ENCODE measurements around the gene VRK2. TPM values are rescaled to one million over a fixed set of nuclear protein-coding genes. Genes with fewer than 3 reads are reported as not detected.
A peak's percentile ranks its signal among the peaks of the same experiment; 100 is the strongest.

The VRK2 gene
- total RNA-seq, 1 donor, result 22.1 TPM

- no peaks in the 10 kb centered on the region for H3K27me3 ChIP-seq (ENCODE audit: insufficient read depth, low read length)
- no peak overlapping the region for H3K27ac ChIP-seq (ENCODE audit: low read depth, low read length)
- no peak overlapping the region for H2AFZ ChIP-seq (ENCODE audit: low read length)
- no peak overlapping the region for H3K4me3 ChIP-seq (ENCODE audit: insufficient read depth, low read length)
- H3K36me3 ChIP-seq (ENCODE audit: insufficient read depth, low read length), result no peaks in the 10 kb centered on the region
- no peaks in the 10 kb centered on the region for H3K4me1 ChIP-seq (ENCODE audit: insufficient read depth, low read length)
- DNase-seq (ENCODE audit: insufficient read length, low spot score, missing footprints), result no peak
- no peaks in the 10 kb centered on the region for H4K20me1 ChIP-seq (ENCODE audit: insufficient read depth, low read length)
- no peaks in the 10 kb centered on the region for H3K9me3 ChIP-seq (ENCODE audit: low read depth, low read length)
- no peak for TF ChIP-seq CTCF (IDR thresholded peaks at IDR 0.05; ENCODE audit: extremely low read depth, low read depth, low read length)
- no peak overlapping the region for H3K4me2 ChIP-seq (ENCODE audit: insufficient read depth, low read length)
- no peaks in the 10 kb centered on the region for H3K79me2 ChIP-seq (ENCODE audit: insufficient read depth, low read length)
Measured at GRCh38 chr2:58057707-58058530, 11.3 kb downstream of the VRK2 start.

GRCh38 chr2:58063641-58064040 is 17.0 kb downstream of the VRK2 start:
- no peak for DNase-seq (ENCODE audit: insufficient read length, low spot score, missing footprints)
- no peaks in the 10 kb centered on the region for H3K9me3 ChIP-seq (ENCODE audit: low read depth, low read length)
- no peaks in the 10 kb centered on the region for H3K27me3 ChIP-seq (ENCODE audit: insufficient read depth, low read length)
- H3K36me3 ChIP-seq (ENCODE audit: insufficient read depth, low read length), result no peaks in the 10 kb centered on the region
- no peaks in the 10 kb centered on the region for H4K20me1 ChIP-seq (ENCODE audit: insufficient read depth, low read length)
- no peak overlapping the region for H2AFZ ChIP-seq (ENCODE audit: low read length)
- peaks cover 8% of the 10 kb centered on the region for H3K4me1 ChIP-seq (ENCODE audit: insufficient read depth, low read length)
- H3K79me2 ChIP-seq (ENCODE audit: insufficient read depth, low read length), result peaks cover 4% of the 10 kb centered on the region
- no peak for TF ChIP-seq CTCF (IDR thresholded peaks at IDR 0.05; ENCODE audit: extremely low read depth, low read depth, low read length)
- H3K27ac ChIP-seq (ENCODE audit: low read depth, low read length), result peak overlapping the region; percentile 71
- peak overlapping the region; percentile 60 for H3K4me2 ChIP-seq (ENCODE audit: insufficient read depth, low read length)
- H3K4me3 ChIP-seq (ENCODE audit: insufficient read depth, low read length), result peak overlapping the region; percentile 8

GRCh38 chr2:58064086-58064485 is 17.5 kb downstream of the VRK2 start:
- H3K27me3 ChIP-seq (ENCODE audit: insufficient read depth, low read length), result no peaks in the 10 kb centered on the region
- peak overlapping the region; percentile 60 for H3K4me2 ChIP-seq (ENCODE audit: insufficient read depth, low read length)
- H3K4me3 ChIP-seq (ENCODE audit: insufficient read depth, low read length), result peak overlapping the region; percentile 8
- no peaks in the 10 kb centered on the region for H3K36me3 ChIP-seq (ENCODE audit: insufficient read depth, low read length)
- H3K9me3 ChIP-seq (ENCODE audit: low read depth, low read length), result no peaks in the 10 kb centered on the region
- peaks cover 7% of the 10 kb centered on the region for H3K79me2 ChIP-seq (ENCODE audit: insufficient read depth, low read length)
- peaks cover 8% of the 10 kb centered on the region for H3K4me1 ChIP-seq (ENCODE audit: insufficient read depth, low read length)
- no peak for TF ChIP-seq CTCF (IDR thresholded peaks at IDR 0.05; ENCODE audit: extremely low read depth, low read depth, low read length)
- peak overlapping the region; percentile 71 for H3K27ac ChIP-seq (ENCODE audit: low read depth, low read length)
- H2AFZ ChIP-seq (ENCODE audit: low read length), result no peak overlapping the region
- H4K20me1 ChIP-seq (ENCODE audit: insufficient read depth, low read length), result no peaks in the 10 kb centered on the region
- no peak for DNase-seq (ENCODE audit: insufficient read length, low spot score, missing footprints)

GRCh38 chr2:58065248-58065647 is 18.6 kb downstream of the VRK2 start:
- Histone ChIP-seq H3K9me3 (ENCODE audit: low read depth, low read length) (no peaks in the 10 kb centered on the region), H3K79me2 (ENCODE audit: insufficient read depth, low read length) (peaks cover 12% of the 10 kb centered on the region), H2AFZ (ENCODE audit: low read length) (no peak overlapping the region), H3K36me3 (ENCODE audit: insufficient read depth, low read length) (no peaks in the 10 kb centered on the region), H3K4me2 (ENCODE audit: insufficient read depth, low read length) (no peak overlapping the region), H3K27me3 (ENCODE audit: insufficient read depth, low read length) (no peaks in the 10 kb centered on the region), H3K4me3 (ENCODE audit: insufficient read depth, low read length) (no peak overlapping the region), H3K4me1 (ENCODE audit: insufficient read depth, low read length) (peaks cover 8% of the 10 kb centered on the region), H3K27ac (ENCODE audit: low read depth, low read length) (no peak overlapping the region), H4K20me1 (ENCODE audit: insufficient read depth, low read length) (no peaks in the 10 kb centered on the region)
- no peak for TF ChIP-seq CTCF (IDR thresholded peaks at IDR 0.05; ENCODE audit: extremely low read depth, low read depth, low read length)
- DNase-seq (ENCODE audit: insufficient read length, low spot score, missing footprints), result no peak

All from osteoblast (primary cell).